Mucosa of rectum (tissue), 2 donors: ENCODE measurements around the gene GJB1.

Experiments used
- H3K27ac ChIP-seq, 2 donors: one replicate each; pipeline ENCODE4 v1.7.0; 2013; ENCODE audit warnings: inconsistent platforms in 2 of 2, low read depth in 2 of 2, low read length in 2 of 2
- H3K27me3 ChIP-seq, 2 donors: one replicate each; pipeline ENCODE4 v1.7.0; 2013; ENCODE audit warnings: low read length in 2 of 2; ENCODE audit not compliant: control insufficient read depth in 2 of 2, insufficient read depth in 2 of 2
- H3K36me3 ChIP-seq, 2 donors: one replicate each; pipeline ENCODE4 v1.7.0; 2013; ENCODE audit warnings: low read length in 2 of 2; ENCODE audit not compliant: control insufficient read depth in 2 of 2, insufficient read depth in 2 of 2
- H3K4me1 ChIP-seq, 2 donors: one replicate each; pipeline ENCODE4 v1.7.0; 2013; ENCODE audit warnings: low read length in 2 of 2, mild to moderate bottlenecking in 1 of 2; ENCODE audit not compliant: control insufficient read depth in 2 of 2, insufficient read depth in 2 of 2
- H3K4me3 ChIP-seq, 2 donors: one replicate each; pipeline ENCODE4 v1.7.0; 2013; ENCODE audit warnings: low read length in 2 of 2
- H3K9ac ChIP-seq, 2 donors: one replicate each; pipeline ENCODE4 v1.7.0; 2013; ENCODE audit warnings: low read length in 2 of 2, low read depth in 1 of 2, mild to moderate bottlenecking in 1 of 2
- H3K9me3 ChIP-seq, 2 donors: one replicate each; pipeline ENCODE4 v1.7.0; 2013; ENCODE audit warnings: low read length in 2 of 2; ENCODE audit not compliant: control insufficient read depth in 2 of 2
- donor health status: healthy.
- donor health status: Normal muscosa, but diverticular disease.

Gene GJB1

GRCh38 chrX:71228063-71228642 is 5.1 kb downstream of the GJB1 start:
- H3K36me3 ChIP-seq, result peaks cover 0 to 3% of the 10 kb centered on the region in 2 donors
- H3K4me1 ChIP-seq, result no peaks in the 10 kb centered on the region
- H3K27ac ChIP-seq, result no peak overlapping the region
- no peak overlapping the region for H3K4me3 ChIP-seq
- H3K27me3 ChIP-seq, result no peaks in the 10 kb centered on the region
- H3K9ac ChIP-seq, result no peak overlapping the region
- no peaks in the 10 kb centered on the region for H3K9me3 ChIP-seq

- Histone ChIP-seq H3K27me3 (no peaks in the 10 kb centered on the region), H3K9me3 (no peaks in the 10 kb centered on the region), H3K4me3 (no peak overlapping the region)
Observed at GRCh38 chrX:71235482-71235881, 12.5 kb downstream of the GJB1 start.

GRCh38 chrX:71236836-71237235 is 13.8 kb downstream of the GJB1 start:
- Histone ChIP-seq H3K9ac (no peak overlapping the region), H3K36me3 (peaks cover 5% of the 10 kb centered on the region in 2 donors), H3K27ac (no peak overlapping the region), H3K4me3 (no peak overlapping the region), H3K4me1 (no peaks in the 10 kb centered on the region), H3K27me3 (no peaks in the 10 kb centered on the region), H3K9me3 (no peaks in the 10 kb centered on the region)

More at GRCh38 chrX:71235482-71235881, 12.5 kb downstream of the GJB1 start:
- Histone ChIP-seq H3K36me3 (peaks cover 0 to 3% of the 10 kb centered on the region in 2 donors), H3K9ac (no peak overlapping the region), H3K4me1 (no peaks in the 10 kb centered on the region), H3K27ac (no peak overlapping the region)

GRCh38 chrX:71239781-71240180 is 16.8 kb downstream of the GJB1 start:
- H3K4me1 ChIP-seq, result no peaks in the 10 kb centered on the region
- H3K9me3 ChIP-seq, result no peaks in the 10 kb centered on the region
- H3K9ac ChIP-seq, result no peak overlapping the region
- H3K36me3 ChIP-seq, result peaks cover 20 to 25% of the 10 kb centered on the region in 2 donors
- H3K27ac ChIP-seq, result no peak overlapping the region
- H3K27me3 ChIP-seq, result no peaks in the 10 kb centered on the region
- no peak overlapping the region for H3K4me3 ChIP-seq

GRCh38 chrX:71241301-71241700 is 18.3 kb downstream of the GJB1 start:
- Histone ChIP-seq H3K36me3 (peaks cover 20 to 37% of the 10 kb centered on the region in 2 donors), H3K9ac (no peak overlapping the region), H3K27me3 (no peaks in the 10 kb centered on the region), H3K4me3 (no peak overlapping the region), H3K4me1 (no peaks in the 10 kb centered on the region), H3K27ac (no peak overlapping the region), H3K9me3 (no peaks in the 10 kb centered on the region)

- peaks cover 20 to 57% of the 10 kb centered on the region in 2 donors for H3K36me3 ChIP-seq
Observed at GRCh38 chrX:71244359-71245128, 21.5 kb downstream of the GJB1 start.

GRCh38 chrX:71245159-71245558 is 22.1 kb downstream of the GJB1 start:
- no peaks in the 10 kb centered on the region for H3K4me1 ChIP-seq
- no peak overlapping the region for H3K9ac ChIP-seq
- H3K9me3 ChIP-seq, result no peaks in the 10 kb centered on the region
- no peaks in the 10 kb centered on the region for H3K27me3 ChIP-seq
- H3K27ac ChIP-seq, result no peak overlapping the region
- H3K4me3 ChIP-seq, result no peak overlapping the region
- peaks cover 20 to 54% of the 10 kb centered on the region in 2 donors for H3K36me3 ChIP-seq

More at GRCh38 chrX:71244359-71245128, 21.5 kb downstream of the GJB1 start:
- H3K9ac ChIP-seq, result no peak overlapping the region
- no peaks in the 10 kb centered on the region for H3K9me3 ChIP-seq
- no peak overlapping the region for H3K4me3 ChIP-seq
- H3K27ac ChIP-seq, result no peak overlapping the region
- no peaks in the 10 kb centered on the region for H3K27me3 ChIP-seq
- no peaks in the 10 kb centered on the region for H3K4me1 ChIP-seq

GRCh38 chrX:71250841-71251240 is 27.8 kb downstream of the GJB1 start:
- H3K27ac ChIP-seq, result no peak overlapping the region
- H3K9ac ChIP-seq, result no peak overlapping the region
- H3K9me3 ChIP-seq, result no peaks in the 10 kb centered on the region
- peaks cover 5% of the 10 kb centered on the region in 2 donors for H3K4me1 ChIP-seq
- H3K4me3 ChIP-seq, result no peak overlapping the region
- H3K36me3 ChIP-seq, result peaks cover 0 to 26% of the 10 kb centered on the region in 2 donors
- no peaks in the 10 kb centered on the region for H3K27me3 ChIP-seq

- H3K9me3 ChIP-seq, result no peaks in the 10 kb centered on the region
- peaks cover 5% of the 10 kb centered on the region in 2 donors for H3K4me1 ChIP-seq
Observed at GRCh38 chrX:71251466-71251973, 28.5 kb downstream of the GJB1 start.

GRCh38 chrX:71252221-71252620 is 29.2 kb downstream of the GJB1 start:
- peaks cover 0 to 20% of the 10 kb centered on the region in 2 donors for H3K36me3 ChIP-seq
- peaks cover 5% of the 10 kb centered on the region in 2 donors for H3K4me1 ChIP-seq
- H3K27me3 ChIP-seq, result no peaks in the 10 kb centered on the region
- no peak overlapping the region for H3K4me3 ChIP-seq
- no peak overlapping the region for H3K27ac ChIP-seq
- H3K9me3 ChIP-seq, result no peaks in the 10 kb centered on the region
- no peak overlapping the region for H3K9ac ChIP-seq

More at GRCh38 chrX:71251466-71251973, 28.5 kb downstream of the GJB1 start:
- Histone ChIP-seq H3K36me3 (peaks cover 0 to 23% of the 10 kb centered on the region in 2 donors), H3K27ac (no peak overlapping the region), H3K4me3 (no peak overlapping the region), H3K9ac (no peak overlapping the region), H3K27me3 (no peaks in the 10 kb centered on the region)
